Measurements from ENCODE around the gene FXYD6.

GRCh38 chr11:117882311-117882905, 6.0 kb upstream of the FXYD6 start:
- no peak for TF ChIP-seq POLR2A (IDR thresholded peaks at IDR 0.05; ENCODE audit: control extremely low read depth in 1 of 2, low read depth in 2 of 2, low read length in 2 of 2)
- TF ChIP-seq RBBP5 (IDR thresholded peaks at IDR 0.05; ENCODE audit: borderline replicate concordance, low read depth, low read length): no peak
- TF ChIP-seq POLR2AphosphoS5 (IDR thresholded peaks at IDR 0.05; ENCODE audit: low read depth, low read length): no peak
- TF ChIP-seq CHD2 (IDR thresholded peaks at IDR 0.05; ENCODE audit: low read length): no peak
- no peak for TF ChIP-seq CTCF (IDR thresholded peaks at IDR 0.05; ENCODE audit: control extremely low read depth in 1 of 3, insufficient read depth in 1 of 3, low read depth in 1 of 3, low read length in 3 of 3)
- TF ChIP-seq SRF (IDR thresholded peaks at IDR 0.05; ENCODE audit: low read depth, low read length): no peak
- TF ChIP-seq SIN3A (conservative IDR thresholded peaks at IDR 0.05 in 1 of 2, IDR thresholded peaks at IDR 0.05 in 1 of 2; ENCODE audit: low read depth in 1 of 2, low read length in 2 of 2): no peak
- no peak for TF ChIP-seq EP300 (IDR thresholded peaks at IDR 0.05; ENCODE audit: borderline replicate concordance in 1 of 2, low read depth in 2 of 2, low read length in 2 of 2)
- no peak for TF ChIP-seq MAX (IDR thresholded peaks at IDR 0.05)
- no peak for TF ChIP-seq CTBP2 (IDR thresholded peaks at IDR 0.05; ENCODE audit: borderline replicate concordance, insufficient read depth, insufficient read length, low read length)
- no peak for TF ChIP-seq TAF1 (IDR thresholded peaks at IDR 0.05; ENCODE audit: low read depth, low read length)
- TF ChIP-seq YY1 (IDR thresholded peaks at IDR 0.05; ENCODE audit: low read depth, low read length): no peak
- TF ChIP-seq CEBPB (IDR thresholded peaks at IDR 0.05; ENCODE audit: low read depth, low read length): no peak
